ENCODE data around the gene GABBR2.

GRCh38 chr9:98404237-98404636 lies 304.5 kb downstream of the GABBR2 start:
- TF ChIP-seq CTCF (conservative IDR thresholded peaks at IDR 0.05; ENCODE audit: low read depth in 2 of 2) = no peak
- no peak for TF ChIP-seq REST (IDR thresholded peaks at IDR 0.05; ENCODE audit: unreplicated experiment)
- TF ChIP-seq EZH2 (IDR thresholded peaks at IDR 0.05; ENCODE audit: low read depth, unreplicated experiment) = no peak
- no peak for TF ChIP-seq ETS1 (IDR thresholded peaks at IDR 0.05)
- TF ChIP-seq POLR2AphosphoS5 (IDR thresholded peaks at IDR 0.05; ENCODE audit: low read depth) = no peak

Measured in GM23338 (cell line).